ENCODE data around the gene VAMP3. TPM values are rescaled to one million over a fixed set of nuclear protein-coding genes. Genes with fewer than 3 reads are reported as not detected.

Gene VAMP3
- total and polyA plus RNA-seq, 9 of the 15 experiments (the other 6 are each of a cell fraction or from before 2014, with no cell fraction given), result 27.1 to 71.3 (median 47.5) TPM

GRCh38 chr1:7783826-7784491 lies 12.9 kb downstream of the VAMP3 start, which contains the start of gene PER3 (continued):
- no peak for TF ChIP-seq ZNF318 (IDR thresholded peaks at IDR 0.05; ENCODE audit: borderline replicate concordance in 1 of 2, low read depth in 1 of 2)
- TF ChIP-seq ZEB2 (IDR thresholded peaks at IDR 0.05), result no peak
- TF ChIP-seq ARNT (IDR thresholded peaks at IDR 0.05), result no peak
- TF ChIP-seq FOXK2 (conservative IDR thresholded peaks at IDR 0.05 in 1 of 2, IDR thresholded peaks at IDR 0.05 in 1 of 2; ENCODE audit: low read depth in 2 of 2), result no peak; a peak in 1 of 4 replicates
- no peak for TF ChIP-seq PHTF2 (CRISPR knock-in tag; IDR thresholded peaks at IDR 0.05)
- no peak for TF ChIP-seq KDM2B (CRISPR knock-in tag; IDR thresholded peaks at IDR 0.05)
- TF ChIP-seq CC2D1A (IDR thresholded peaks at IDR 0.05), result no peak
- no peak for TF ChIP-seq NR2C1 (IDR thresholded peaks at IDR 0.05)
- no peak for TF ChIP-seq NR2C1 (tag; IDR thresholded peaks at IDR 0.05)
- TF ChIP-seq PCBP2 (IDR thresholded peaks at IDR 0.05; ENCODE audit: low read depth, low read length, poor library complexity, severe bottlenecking), result no peak
- TF ChIP-seq SFPQ (IDR thresholded peaks at IDR 0.05; ENCODE audit: low read depth, low read length), result no peak
- no peak for TF ChIP-seq TCF3 (CRISPR knock-in tag; IDR thresholded peaks at IDR 0.05)
- TF ChIP-seq MED1 (CRISPR knock-in tag; IDR thresholded peaks at IDR 0.05; ENCODE audit: borderline replicate concordance), result no peak
- TF ChIP-seq PTRF (tag; IDR thresholded peaks at IDR 0.05), result no peak
- peak; percentile 82 for TF ChIP-seq RB1 (IDR thresholded peaks at IDR 0.05; ENCODE audit: low read depth)
- TF ChIP-seq NCOA6 (IDR thresholded peaks at IDR 0.05), result no peak
- TF ChIP-seq RFX5 (IDR thresholded peaks at IDR 0.05; ENCODE audit: low read depth, low read length), result peak; percentile 65; the same call in 1 of the 2 replicates
